ENCODE measurements around the gene ZNF821. TPM values are rescaled to one million over a fixed set of nuclear protein-coding genes. Genes with fewer than 3 reads are reported as not detected.
"Not testable (repeated sequence)": the region's sequence is repeated elsewhere in the genome, so short reads cannot be mapped to it uniquely, and the experiment has no call there.

ZNF821 gene
- total RNA-seq, 1 donor from 2014 or later: 6.7 TPM

DNA sequence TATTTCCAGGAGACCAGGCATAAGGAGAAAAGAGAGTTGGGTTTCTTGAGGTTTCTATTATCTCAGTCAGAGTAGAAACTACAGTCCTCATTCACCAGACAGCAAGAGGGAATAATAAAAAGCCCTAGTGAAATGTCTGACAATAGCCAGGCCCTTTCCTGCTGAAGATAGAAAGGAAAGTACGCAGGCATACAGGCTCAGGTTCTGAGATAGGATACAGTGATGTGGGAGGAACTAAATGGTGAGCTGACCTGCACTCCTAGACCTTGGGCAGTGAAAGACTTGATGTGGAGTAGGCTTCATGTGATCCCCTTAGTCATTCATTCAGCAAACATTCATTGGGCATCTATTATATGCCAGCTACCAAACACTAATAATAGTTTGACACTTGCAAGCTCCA lies 14.9 kb downstream of the ZNF821 start:
- intact Hi-C loops (cut with DNase I): no loop called here
- ATAC-seq (no peak), DNase-seq (ENCODE audit: low spot score) (no peak)

DNA sequence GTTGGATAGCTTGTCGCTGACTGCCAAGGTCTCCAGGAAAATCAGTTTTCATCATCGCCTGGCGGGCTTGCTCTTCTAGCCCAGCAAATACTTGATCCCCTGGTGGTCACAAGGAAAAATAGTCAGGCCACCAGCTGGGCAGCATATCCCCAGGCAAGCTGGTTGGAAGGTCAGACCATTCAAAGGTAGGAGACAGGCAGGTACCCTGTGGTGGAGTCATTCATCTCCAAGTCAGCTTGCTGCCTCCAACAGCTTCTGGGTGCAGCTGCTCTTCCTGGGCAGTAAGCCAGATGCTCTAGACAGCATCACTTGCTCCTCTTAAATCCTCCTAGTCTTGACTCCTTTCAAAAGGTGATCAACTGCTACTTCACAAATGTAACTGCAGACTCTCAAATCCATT lies 16.0 kb downstream of the ZNF821 start:
- intact Hi-C loops (cut with DNase I): no loop called here
- DNase-seq (ENCODE audit: low spot score): no peak
- no peak for ATAC-seq

DNA sequence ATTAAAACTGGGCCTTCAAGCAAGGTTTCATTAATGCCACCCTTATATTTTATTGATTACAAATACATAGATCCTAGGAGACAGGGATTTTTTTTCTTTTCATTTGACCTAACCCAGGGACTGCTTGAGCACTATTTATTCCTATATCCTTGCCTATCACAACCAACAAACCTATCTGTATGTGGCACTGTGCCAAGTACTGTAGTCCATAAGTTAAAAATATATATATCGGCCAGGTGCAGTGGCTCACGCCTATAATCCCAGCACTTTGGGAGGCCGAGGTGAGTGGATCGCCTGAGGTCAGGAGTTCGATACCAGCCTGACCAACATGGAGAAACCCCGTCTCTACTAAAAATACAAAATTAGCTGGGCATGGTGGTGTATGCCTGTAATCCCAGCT lies 16.8 kb downstream of the ZNF821 start:
- intact Hi-C loops (cut with DNase I); DNase-seq (ENCODE audit: low spot score); ATAC-seq: not testable (repeated sequence)

DNA sequence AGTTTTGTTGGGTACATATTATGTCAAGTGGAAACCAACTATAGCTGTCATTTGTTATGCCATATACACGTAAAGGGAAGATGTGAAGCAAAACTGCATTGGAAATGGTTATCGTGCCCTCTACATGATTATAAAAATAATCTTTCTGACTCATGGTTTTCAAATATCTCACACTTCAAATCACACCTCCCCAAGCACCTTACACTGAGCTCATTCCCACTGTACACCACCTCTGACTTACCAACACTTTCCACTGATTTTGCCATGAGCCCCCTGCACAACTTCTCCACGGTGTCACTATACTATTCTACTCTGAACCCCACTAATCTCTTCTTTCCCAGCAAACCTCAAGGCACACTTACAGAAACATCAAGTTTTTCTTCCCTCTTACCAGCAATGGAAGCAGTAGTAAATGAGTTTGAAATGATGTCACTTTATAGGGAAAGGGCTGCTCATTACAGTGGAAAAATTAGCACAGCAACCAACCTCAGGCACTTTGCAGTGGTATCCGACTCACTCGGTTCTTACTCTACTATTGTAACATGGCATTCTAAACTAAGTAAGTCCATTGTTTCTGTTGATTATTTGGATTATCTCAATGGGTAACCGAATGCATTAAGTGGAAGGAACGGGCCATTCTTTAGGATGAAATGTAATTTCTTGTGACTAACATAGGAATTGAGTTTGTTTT lies 18.7 kb downstream of the ZNF821 start:
- DNase-seq (ENCODE audit: low spot score): no peak
- intact Hi-C loops (cut with DNase I): no loop called here
- no peak for ATAC-seq

DNA sequence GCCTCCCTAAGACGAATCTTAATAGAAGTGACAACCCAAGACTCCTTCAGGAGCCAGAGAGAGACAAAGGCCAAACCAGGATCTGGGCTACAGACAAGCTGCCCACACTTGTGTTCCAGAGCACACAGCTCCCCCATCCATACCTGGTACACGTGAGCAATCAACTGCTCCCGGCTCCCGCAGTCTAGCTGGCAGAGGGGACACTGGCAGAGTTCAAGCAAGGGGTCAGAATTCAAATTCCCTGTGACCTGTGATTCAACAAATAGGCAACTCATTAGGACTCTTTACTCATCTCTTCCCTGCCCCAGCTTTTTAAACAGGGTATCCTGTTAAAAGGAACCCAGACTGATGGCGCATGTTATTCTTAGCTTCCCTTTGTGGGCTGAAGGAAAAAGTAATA lies 20.0 kb downstream of the ZNF821 start:
- DNase-seq (ENCODE audit: low spot score): no peak
- intact Hi-C loops (cut with DNase I): no loop called here
- no peak for ATAC-seq

DNA sequence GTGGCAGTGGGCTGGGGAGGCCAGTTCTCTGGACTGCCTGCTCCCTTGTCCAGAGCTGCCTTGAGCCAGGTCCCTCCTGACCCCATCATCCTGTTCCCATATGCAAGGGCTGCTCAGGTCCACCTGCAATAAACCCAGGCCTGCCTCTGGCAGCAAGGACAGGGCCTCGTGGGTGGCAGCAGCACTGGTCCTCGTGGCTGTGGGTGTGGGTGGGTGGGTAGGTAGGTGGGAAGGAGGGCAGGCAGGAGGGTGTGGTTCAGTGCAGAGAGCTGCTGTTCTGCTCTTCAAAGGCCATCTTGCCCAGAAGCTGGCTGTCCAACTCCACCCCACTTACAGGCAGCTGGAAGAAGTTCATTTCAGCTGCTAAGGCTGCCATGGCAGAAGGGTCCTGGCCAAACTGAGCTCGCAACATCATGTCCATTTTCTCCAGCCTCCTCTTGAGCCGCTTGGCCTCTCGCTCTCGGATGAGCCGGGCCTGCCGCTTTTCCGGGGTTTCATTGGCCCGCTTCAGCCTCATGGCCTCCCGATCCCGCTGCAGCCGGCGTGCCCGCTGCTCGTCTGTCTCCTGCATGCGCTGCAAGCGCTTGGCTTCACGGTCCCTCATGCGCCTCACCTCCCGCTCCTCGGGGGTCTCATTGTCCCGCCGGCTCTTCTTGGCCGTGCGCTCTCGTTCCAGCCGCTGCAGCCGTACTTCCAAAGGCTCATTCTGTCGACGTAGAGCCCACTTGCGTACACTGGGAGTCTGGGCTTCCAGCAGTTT lies 24.0 kb downstream of the ZNF821 start:
- DNase-seq (ENCODE audit: low spot score) (no peak), ATAC-seq (no peak)
- intact Hi-C loops (cut with DNase I): no loop called here

DNA sequence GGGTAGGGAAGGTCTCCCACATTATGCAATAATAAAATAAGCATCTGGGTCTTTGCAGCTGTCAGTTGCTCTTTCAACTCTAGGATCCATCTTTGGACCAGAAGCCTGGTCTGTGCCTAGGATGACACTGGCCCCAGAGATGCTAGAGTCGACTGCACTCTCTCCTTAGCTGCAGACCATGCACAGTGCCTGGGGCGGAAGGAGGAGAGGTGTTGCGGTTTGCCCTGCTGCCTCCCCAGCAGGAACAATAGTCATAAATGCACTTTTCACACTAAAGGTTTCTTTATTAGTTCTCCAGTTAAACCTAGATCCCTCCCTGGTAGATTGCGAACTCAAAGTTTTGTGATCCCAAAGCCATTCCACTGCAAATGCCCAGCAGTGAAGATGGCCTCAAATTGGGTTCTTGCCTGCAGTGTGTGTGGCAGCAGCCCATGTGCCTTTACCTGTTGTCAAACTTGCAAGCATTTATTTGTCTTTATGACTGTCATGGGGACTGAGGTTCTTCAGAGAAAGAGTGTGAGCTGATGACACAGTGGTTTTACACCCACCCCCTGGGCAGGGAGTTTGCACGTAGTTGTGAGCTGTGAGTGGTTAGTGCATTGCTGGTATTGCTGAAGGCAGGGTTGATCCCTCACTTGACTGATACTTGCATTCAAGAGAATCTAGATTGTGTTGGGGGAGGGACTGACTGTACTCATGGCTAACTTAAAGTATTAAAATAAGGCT lies 27.9 kb downstream of the ZNF821 start:
- no peak for DNase-seq (ENCODE audit: low spot score)
- no peak for ATAC-seq
- intact Hi-C loops (cut with DNase I): no loop called here

DNA sequence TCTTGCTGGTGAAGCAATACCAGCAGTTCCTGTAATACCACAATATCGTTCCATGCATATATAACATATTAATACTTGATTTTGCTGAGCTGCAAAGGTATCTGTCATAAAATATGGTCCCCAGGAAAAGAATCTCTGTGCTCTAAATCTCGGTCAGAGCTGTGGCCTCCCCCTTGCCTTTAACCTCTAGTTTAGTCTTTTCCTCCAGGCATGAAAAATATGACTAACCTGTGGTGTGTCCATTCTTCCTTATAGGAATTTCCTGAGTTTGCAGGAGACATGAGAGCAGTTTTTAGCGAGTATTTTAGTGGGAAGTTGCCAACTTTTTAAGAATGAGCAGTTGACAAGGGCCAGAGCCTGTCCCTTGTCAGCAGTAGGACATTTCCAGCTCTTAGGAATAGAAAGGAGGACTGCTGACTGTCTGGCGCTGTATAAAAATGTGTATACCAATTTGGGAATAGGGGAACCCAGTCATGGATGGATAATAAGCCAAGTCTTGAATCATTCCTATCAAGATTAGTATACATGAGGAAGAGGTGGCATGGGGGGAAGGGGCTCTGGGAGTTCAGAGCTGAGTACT lies 29.5 kb downstream of the ZNF821 start:
- ATAC-seq: no peak
- intact Hi-C loops (cut with DNase I): no loop called here
- no peak for DNase-seq (ENCODE audit: low spot score)

DNA sequence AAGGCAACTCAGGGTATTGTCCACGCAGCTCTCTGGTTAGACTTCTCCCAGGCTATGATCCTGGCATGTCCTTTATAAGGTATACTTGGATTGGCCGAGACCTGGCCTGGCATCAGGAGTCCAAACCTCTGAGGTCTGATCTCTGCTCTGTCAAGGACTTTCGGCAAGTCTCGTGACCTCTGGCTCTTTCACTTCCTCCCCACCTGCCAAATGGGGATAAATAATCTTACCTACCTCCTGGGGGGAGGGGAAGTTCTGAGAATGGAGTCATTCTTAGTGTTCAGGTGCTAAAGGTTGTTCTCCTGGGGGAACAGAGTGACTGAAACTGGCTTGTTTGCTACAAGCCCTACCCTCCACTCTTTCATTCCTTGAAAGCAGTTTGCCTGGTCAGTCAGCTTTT lies 30.6 kb downstream of the ZNF821 start:
- DNase-seq (ENCODE audit: low spot score) (no peak), ATAC-seq (no peak)
- intact Hi-C loops (cut with DNase I): no loop called here

DNA sequence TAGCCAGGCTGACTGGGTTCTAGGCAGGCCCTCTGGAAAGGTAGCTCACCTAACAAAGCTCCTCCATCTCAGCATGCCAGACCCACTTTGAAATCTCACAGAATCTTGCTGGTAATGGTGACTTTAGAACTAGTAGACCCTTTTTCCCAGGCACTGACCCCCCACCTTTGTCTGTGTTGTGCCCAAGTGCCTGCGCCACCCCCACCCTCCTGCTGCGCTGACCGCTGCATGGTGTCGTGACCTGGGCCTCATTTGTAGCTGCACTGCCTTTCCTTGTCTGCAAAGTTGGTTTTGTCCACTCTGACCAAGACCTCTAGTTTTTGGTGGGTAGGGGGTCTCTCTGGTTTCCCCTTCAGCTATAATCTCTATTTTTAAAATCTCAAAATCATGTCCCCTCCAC lies 31.4 kb downstream of the ZNF821 start:
- intact Hi-C loops (cut with DNase I): no loop called here
- no peak for DNase-seq (ENCODE audit: low spot score)
- ATAC-seq: no peak

DNA sequence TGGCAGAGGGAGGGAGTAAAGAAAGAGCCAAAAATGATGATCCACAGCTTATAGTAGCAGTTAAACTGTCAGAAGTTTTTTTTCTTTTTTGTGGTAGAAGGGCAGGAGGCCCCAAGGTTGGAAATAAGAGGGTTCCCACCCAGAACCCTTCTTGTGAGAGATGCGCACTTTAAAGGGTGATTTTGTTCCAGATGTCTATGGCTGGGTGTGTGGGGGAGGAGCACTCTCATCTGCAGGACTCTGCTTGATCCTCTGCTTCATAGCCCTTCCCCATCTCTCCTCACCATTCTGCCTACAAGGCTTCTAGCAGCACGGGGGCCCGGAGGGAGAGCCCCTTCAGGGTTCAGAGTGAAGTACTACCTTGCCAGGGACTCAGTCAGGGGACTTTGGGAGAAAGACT lies 31.8 kb downstream of the ZNF821 start:
- no peak for ATAC-seq
- intact Hi-C loops (cut with DNase I): no loop called here
- DNase-seq (ENCODE audit: low spot score): no peak

DNA sequence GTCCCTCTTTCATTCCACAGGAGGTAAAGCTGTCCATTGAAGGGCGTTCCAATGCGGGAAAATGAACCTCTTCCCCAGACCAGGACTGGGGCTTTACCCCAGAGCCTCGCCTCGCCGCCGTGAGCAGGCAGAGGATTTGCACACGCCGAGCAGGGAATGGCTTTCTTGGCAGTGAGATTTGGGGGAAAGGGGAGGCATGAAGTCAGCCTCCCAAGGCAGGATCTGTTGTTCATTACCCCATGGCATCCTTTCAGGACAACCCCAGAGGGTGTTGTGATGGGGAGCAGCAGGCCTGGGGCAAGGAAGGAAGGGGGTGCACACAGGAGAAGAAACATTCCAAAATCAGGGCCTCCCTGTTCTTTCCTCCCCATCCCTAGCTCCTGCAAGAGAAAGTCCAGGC lies 32.2 kb downstream of the ZNF821 start:
- DNase-seq (ENCODE audit: low spot score): no peak
- intact Hi-C loops (cut with DNase I): no loop called here
- ATAC-seq: no peak

DNA sequence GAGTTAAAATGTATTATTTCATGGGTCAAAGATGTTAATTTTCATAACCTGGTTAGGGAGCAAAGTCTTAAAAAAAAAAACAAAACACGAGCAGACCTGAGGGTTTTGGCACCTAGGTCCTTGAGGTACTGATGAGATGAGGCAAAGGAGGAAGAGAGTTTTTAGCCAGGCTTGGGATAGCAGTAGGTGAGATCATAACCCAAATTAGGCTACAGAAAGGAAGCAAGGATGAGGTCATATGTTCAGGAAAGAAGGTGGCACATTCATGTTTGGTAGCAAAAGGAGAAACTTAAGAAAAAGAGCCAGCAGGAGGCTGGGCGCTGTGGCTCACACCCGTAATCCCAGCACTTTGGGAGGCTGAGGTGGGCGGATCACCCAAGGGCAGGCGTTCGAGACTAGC lies 35.4 kb downstream of the ZNF821 start:
- ATAC-seq: no peak
- DNase-seq (ENCODE audit: low spot score): no peak
- intact Hi-C loops (cut with DNase I): no loop called here

DNA sequence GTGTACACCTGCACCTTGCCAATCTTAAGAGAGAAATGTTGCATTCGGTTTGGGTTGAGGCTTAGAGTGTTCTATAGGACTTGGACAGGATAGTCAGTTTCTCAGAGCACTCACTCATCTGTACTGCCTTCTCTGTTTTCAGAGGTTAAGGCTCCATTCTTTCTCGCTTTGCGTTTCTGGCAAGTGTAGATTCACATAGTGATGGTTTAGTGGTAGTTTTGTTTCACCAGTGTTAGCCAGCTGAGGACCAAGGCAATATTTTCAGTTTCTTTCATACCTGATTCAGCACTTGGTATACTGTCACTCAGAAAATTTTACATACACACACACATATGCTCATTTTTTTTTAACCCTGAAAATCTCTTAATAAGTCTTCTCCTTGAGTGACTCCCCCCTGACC lies 36.9 kb downstream of the ZNF821 start:
- intact Hi-C loops (cut with DNase I): no loop called here

DNA sequence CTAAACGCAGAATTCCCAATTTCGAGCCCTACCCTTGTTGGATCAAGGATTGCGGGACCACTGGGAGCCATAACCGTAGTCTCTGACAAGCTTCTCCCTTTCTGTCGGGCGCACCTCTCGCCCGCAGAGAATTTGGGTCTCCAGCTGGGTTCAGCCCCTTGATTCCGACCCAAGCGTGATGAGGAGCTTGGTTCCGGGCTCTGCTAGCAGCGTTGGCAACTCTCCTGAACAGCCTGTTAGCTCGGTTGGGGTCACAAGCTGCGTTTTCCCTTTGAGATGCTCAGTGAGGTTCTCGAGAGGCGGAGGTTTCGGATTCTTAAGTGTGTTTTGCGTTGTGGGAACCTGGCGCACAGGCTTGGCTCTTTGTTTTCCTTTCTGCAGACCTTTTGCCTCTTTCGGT lies 37.6 kb downstream of the ZNF821 start:
- intact Hi-C loops (cut with DNase I): no loop called here
- no peak for ATAC-seq
- DNase-seq (ENCODE audit: low spot score): no peak

More for the DNA sequence above, 36.9 kb downstream of the ZNF821 start:
- no peak for DNase-seq (ENCODE audit: low spot score)
- no peak for ATAC-seq

DNA sequence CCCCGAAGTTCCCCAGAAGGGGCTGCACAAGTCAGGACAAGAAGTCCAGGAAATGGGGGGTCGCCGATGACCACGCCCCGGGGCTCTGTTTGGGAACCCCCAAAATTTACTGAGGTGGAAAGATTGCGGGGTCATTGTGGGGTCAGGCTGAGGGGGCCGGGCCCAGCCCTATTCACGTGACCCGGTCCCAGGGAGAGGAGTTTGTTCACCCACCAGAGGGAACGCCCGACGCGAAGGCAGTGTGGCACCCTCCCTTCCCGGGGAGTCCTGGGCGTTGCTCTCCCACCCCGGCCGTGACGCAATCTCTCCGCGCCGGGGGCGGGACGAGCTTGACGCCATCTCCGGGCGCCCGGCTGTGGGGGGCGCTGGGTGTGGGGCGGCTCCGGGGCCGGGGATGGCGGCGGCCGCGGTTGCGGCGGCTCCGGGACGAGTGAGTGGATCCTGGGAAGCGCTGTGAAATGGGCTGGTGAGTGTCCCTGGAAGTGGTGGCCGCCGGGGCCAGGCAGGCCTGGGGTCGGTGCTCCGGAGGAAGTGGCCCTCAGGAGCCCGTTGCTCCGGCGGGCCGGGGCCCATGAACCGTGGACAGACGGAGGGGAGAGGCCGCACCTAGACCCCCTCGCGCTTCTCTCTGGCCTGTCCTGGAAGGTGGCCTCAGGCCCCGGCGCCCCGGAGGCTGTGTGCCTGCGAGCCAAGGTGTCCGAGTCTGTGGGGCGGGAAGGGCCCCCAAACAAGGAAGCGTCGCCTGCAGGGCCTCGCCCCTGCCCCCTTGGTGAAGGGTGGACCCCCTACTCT lies 38.1 kb downstream of the ZNF821 start, which contains the start of gene ATXN1L:
ATXN1L (plus strand) TSS at position 338 of the 792 bp plus-strand sequence. CDS start 3,765 bp downstream, outside the sequence.
- peak; percentile 93 for DNase-seq (ENCODE audit: low spot score)
- peak; percentile 99 for ATAC-seq
- intact Hi-C loops (cut with DNase I): no loop called here

DNA sequence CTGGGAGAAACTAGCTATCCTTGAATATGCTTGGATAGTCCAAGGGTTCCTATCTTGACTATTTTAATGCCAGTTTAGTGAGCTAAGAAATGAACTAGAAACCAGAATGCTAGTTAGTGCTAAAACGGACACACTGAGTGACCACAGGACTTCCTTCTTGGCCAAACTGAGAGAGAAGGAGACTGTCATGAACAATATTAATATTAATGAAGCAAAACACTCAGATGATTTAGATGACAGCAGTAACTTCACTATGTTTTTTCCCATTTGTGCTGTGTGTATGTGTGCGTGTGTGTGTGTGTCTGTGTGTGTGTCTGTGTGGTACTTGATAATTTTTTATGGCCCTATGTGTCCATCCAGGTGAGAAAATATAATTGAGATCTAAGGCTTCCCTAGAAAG lies 40.4 kb downstream of the ZNF821 start:
- intact Hi-C loops (cut with DNase I): no loop called here
- ATAC-seq (no peak), DNase-seq (ENCODE audit: low spot score) (no peak)

DNA sequence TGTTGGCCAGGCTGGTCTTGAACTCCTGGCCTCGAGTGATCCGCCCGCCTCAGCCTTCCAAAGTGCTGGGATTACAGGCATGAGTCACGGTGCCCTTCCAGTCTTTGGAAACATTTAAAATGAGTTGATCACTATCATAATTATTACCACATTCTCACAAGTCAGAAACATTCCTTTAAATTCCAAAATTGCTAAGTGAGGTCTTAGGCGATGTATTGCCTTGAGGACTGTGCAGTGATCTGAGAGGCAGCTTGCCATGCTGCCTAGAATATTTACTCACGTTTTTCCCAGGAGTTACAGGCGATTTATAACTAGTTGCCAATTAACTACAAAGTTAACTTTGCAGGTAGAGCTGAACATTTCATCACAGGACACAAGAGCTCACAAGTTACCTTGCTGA lies 43.9 kb downstream of the ZNF821 start:
- DNase-seq (ENCODE audit: low spot score): no peak
- intact Hi-C loops (cut with DNase I): no loop called here
- no peak for ATAC-seq

DNA sequence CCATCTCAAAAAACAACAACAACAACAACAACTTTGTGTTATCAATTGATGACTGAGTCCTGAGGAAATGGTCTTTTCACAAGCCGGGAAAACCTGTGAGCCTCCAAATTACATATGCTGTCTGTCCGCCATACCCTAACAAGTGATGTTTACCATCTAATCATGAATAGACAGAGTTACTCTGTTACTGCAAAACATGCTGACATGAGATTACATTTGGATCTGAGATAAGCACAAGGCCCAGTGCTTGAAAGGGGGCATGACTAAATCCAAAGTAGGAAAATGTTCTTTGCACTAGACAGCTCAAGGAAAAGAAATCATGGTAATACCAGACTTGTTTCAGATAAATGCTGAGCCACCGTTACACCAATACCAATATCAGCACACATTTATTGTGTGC lies 46.8 kb downstream of the ZNF821 start:
- ATAC-seq (no peak), DNase-seq (ENCODE audit: low spot score) (no peak)
- intact Hi-C loops (cut with DNase I): no loop called here
